NOMO-1 (cell line): ENCODE measurements around the gene ST7.
"Not testable (repeated sequence)": the region's sequence is repeated elsewhere in the genome, so short reads cannot be mapped to it uniquely, and the experiment has no call there.

Experiments
- DNase-seq, 2 experiments: peaks; one replicate each; lab custom pipeline; 2025; ENCODE audit not compliant: unreplicated experiment in 2 of 2; lab: John Stamatoyannopoulos, UW

The ST7 gene

DNA sequence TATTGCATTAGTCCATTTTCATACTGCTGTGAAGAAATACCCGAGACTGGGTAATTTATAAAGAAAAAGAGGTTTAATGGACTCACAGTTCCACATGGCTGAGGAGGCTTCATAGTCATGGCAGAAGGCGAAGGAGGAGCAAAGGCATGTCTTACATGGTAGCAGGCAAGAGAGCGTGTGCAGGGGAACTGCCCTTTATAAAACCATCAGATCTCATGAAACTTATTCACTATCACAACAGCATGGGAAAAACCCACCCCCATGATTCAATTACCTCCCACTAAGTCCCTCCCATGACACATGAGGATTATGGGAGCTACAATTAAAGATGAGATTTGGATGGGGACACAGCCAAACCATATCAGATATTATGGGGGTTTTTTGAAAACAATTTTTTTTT is 21.7 kb downstream of the ST7 start:
- not testable (repeated sequence) for DNase-seq

DNA sequence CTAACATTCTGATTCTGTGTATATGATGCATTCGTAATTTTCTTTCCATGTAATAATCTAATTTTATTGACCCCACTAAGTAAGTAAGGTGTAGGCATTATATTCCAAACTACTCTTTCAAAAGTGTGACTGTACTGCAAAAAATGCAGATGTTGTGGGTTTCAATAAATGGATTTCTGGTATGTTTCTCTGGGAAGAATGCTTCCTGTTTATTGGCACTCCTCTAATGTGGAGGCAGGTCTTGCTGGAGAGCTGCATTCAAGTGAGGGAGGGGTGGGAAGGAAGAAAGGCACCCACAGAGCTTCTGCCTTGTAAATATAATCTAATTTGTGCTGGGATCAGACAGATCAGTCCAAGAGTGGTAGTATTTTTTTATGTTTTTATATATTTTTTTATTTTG is 23.9 kb downstream of the ST7 start:
- no peak for DNase-seq

DNA sequence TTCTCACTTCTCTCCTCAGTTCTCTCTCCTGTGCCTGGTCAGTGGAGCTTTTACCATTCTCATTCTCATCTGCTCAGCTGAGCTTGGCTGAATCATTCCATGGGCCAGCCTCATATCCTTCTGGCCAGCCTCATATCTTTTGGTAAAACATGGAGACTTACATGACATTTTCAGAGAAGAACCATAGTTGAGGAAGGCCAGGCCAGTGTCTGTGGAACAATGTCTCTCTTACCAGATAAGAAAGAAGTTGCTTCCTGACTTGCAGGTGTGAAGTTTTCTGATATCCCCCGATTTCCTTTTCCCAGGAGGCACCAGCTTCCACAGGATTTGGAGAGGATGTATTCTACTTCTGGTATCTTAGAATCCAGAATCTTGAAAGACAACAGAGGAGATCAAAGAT is 24.7 kb downstream of the ST7 start:
- DNase-seq, result no peak

DNA sequence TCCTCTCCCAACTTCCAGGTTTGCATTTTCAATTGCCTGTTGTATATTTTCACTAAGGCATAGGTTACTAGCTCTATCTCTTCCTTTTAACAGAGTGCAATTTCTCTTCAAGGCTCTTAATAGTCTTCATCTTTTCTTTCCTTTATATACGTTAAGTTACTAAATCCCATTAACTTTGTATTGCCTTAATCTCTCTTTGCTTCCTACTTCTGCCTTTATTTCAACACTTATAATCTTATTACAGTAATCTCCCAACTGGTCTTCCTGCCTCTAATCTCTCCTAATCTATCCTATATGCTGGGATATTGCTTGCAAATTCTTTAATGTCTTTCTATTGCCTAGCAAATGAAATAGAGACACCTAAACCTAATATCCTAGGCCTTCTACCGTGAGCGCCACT is 26.1 kb downstream of the ST7 start:
- DNase-seq, result no peak

DNA sequence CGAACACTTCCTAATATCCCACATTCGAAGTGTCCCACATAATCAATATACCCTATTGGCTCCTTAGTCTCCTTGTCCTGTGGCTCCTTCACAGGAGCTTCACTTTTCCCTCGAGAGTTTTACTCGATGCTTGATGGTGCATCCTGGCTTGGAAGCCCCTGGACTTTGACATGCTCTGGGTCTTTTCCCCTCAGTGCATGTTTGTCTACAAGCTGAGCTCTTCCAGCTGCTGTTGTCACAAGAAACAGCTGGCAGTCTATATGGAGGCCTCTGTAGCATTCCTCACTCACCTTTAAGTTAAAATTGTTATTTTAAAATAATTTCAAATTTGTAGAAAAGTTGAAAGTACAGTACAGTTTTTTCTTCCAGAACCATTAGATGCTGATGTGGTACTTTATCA is 27.1 kb downstream of the ST7 start:
- DNase-seq, result no peak

DNA sequence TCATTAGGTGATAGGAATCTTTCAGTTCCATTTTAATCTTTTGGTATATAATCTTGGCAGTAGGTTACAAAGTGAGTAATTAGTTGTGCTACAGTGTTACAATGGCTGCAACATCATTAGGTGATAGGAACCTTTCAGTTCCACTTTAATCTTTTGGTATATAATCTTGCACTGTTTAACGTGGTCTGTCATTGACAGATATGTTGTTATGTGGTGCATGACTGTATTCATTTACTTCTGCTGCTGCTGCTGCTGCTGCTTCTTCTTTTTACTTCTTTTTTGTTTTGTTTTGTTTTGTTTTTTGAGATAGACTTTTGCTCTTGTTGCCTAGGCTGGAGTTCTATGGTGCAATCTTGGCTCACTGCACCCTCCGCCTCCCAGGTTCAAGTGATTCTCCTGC is 28.6 kb downstream of the ST7 start:
- peak in 1 of 2 experiments; percentile 9 for DNase-seq

DNA sequence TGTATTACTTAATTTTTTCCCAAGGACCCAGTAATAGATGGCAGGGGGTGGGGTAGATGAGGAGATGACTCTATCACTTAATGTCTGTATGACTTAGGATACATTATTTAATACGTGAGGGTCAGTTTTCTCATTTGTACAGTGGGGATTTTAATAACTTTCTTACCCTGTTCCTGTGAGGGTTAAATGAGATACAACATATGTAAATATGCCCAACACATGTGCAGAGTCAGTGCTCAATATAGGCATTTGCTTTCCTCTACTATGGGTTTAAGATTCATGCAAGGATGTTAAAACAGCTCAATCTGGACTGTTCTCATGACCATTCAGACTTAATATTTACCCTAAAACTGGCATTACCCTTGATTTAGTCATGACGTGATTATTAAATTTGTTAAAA is 31.2 kb downstream of the ST7 start:
- no peak for DNase-seq

DNA sequence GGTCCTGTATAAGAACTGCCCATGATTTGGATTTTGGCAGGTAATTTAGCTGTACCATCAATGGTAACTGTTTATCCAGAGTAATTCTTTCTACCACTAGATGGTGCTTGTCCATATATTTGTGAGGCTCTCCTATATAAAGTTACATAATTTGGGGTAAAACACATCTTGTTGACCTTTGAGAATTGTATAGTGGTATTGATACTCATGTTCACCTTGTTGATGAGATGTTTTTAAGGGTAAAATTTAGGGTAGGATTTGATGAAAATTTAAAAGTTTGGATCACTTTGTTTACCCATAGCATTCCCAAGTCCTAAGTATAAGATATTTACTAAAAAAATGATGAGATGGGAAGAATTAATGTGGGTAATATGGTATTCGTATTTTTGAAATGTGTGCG is 31.6 kb downstream of the ST7 start:
- peak in 1 of 2 experiments; percentile 22 for DNase-seq

DNA sequence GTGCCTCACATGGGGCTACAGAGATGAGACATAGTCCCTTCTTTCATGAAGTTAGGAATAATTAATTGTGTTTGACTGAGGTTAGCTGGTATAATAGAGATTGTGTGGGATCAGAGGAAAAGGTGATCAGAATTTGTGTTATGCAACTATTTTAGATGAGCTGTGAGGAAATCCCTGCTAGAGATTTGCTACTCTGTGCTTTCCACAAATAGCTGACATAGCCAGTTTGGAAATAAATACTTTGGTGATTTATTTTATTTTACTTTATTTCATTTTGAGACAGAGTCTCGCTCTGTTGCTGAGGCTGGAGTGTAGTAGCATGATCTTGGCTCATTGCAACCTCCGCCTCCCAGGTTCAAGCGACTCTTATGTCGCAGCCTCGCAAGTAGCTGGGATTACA is 32.3 kb downstream of the ST7 start:
- DNase-seq, result no peak

DNA sequence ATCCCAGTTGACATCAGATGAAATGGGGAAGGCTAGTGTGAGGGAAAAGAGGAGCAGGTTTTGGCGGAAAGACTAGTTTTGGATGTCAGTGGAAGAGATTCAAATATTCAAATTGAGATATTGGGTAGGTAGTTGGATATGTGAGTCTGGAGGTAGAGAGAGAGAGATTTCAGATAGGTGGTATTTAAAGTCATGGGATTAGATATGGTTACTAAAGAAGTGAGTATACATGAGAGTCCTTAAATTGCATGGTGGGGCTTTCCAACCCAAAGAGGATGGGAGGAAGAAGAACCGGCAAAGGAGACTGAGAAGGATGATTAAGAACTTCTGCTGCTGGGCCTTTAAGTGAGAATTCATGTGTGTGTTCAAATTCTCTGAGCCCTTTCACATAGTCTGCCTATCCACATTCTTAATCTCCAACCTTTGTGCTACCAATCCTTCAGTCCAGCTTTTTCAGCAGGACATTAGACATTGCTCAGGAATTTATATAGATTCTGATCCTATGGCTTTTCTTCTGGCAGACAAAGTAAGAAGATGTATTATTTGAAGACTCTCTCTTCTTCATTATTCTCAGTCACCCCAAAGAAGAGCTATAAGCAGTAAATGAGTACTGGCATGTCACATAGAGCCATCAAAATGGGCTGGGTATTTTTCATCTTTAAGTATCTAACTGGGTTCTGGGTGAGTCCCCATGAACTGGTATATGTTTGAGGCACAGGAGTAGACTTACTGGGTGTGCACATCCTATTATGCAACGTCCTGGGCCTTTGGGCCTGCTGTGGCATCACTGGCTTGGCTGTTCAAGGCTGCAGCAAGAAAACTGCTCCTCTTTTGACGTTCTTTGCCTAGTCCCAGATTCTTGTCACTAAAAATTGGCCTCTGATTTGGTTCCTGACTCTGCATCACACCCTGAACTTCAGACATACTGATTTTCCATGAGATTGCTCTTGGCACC is 33.6 kb downstream of the ST7 start:
- no peak for DNase-seq

DNA sequence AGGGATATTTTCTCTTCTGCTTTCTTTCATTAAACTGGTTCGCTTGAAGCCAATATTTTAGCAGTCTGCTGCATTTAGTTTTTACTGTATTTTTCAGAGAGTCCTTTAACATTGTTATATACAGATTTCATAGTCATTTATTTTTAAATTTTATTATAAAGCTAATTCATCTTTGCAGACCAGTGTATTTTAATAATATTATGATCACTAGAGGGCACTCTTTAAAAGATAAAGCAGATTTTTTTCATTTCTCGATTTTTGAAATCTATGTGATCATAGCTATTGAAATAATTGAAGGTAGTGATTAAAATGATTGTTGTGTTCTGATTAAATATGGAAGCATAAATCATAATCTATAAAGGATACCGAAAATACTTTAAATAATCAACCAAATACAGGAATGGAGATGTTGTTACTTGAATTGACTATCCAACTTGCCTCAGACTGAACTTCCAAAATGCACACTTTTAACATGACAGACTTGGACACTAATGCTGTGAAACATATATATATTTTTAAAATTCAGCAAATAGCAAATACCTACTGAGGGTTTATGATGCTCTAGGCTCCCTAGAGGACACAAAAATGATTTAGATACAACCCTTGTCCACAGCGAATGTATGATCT is 35.2 kb downstream of the ST7 start:
- DNase-seq, result no peak

DNA sequence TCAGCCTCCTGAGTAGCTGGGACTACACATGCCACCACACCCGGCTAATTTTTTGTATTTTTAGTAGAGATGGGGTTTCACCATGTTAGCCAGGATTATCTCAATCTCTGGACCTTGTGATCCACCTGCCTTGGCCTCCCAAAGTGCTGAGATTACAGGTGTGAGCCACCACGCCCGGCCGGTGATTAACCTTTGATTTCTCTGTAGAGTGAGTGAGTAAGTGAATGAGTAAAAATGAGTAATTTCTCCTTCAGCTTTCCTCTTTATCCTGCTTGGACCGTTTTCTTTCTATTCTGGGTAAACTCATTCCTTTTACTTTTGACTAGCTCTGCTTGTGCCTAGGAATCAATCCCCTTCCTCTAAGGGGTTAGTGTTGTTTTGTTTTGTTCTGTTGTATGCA is 36.8 kb downstream of the ST7 start:
- DNase-seq, result no peak

DNA sequence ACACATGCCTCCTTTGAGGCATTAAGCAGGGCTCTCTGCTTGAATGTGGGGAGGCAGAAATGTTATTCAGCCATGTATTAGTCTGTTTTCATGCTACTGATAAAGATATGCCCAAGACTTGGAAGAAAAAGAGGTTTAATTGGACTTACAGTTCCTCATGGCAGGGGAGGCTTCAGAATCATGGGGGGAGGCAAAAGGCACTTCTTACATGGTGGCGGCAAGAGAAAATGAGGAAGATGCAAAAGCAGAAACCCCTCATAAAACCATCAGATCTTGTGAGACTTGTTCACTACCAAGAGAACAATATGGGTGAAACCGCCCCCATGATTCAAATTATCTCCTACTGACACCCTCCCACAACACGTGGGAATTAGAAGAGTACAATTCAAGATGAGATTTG is 37.9 kb downstream of the ST7 start:
- no peak for DNase-seq

DNA sequence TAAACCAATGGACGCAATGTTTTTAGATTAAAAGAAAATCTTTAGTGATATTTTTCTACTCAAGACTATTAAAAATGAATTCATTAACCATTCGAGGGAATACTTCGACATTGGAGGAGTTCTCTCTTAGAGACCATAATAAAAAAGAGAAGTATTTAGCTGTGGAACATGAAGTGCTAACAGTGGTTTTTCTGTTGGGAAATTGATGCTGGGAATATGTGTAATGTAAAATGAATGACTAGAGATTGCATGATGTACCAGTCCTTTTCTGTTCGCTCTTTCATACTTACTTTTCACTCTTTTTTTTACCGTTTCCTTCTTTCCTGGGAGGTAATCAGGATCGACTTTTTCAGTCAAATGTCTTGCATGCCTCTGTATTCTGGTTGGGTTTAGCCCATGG is 41.3 kb downstream of the ST7 start:
- DNase-seq, result peak in 1 of 2 experiments; percentile 32

DNA sequence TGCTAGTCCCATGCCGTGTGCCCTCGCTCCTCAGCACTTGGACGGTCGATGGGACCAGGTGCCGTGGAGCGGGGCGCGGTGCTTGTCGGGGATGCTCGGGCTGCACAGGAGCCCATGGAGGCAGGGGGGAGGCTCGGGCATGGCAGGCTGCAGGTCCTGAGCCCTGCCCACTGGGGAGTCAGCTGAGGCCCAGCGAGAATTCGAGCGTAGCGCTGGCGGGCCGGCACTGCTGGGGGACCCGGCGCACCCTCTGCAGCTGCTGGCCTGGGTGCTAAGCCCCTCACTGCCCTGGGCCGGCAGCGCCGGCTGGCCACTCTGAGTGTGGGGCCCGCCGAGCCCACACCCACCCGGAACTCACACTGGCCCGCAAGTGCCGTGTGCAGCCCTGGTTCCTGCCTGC is 44.7 kb downstream of the ST7 start:
- no peak for DNase-seq

DNA sequence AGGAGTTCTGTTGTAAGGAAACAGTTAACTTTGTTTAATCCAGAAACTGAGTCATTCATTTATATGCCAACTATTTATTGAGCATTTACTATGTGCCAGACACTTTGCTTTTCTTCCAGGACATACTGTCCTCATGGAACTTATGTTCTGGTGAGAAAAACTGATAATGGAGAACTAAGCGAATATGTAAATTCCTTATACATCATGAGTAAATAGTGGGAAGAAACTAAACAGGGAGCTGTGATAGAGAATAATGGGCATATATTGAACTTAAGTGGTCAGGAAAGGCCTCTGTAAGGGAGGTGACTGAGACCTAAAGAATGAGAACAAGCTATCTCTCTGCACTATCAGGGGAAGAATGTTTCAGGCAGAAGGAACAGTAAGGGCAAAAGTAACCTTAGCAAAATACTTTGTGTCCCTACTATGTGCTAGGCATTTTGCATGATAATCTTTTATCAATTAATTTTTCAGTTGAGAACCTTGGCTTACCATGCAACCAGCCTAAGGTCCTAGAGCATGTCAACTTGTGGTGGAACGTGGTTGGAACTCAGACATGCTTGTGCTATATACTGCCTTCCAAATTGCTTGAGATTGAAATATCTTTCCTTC is 45.4 kb downstream of the ST7 start:
- DNase-seq, result no peak

DNA sequence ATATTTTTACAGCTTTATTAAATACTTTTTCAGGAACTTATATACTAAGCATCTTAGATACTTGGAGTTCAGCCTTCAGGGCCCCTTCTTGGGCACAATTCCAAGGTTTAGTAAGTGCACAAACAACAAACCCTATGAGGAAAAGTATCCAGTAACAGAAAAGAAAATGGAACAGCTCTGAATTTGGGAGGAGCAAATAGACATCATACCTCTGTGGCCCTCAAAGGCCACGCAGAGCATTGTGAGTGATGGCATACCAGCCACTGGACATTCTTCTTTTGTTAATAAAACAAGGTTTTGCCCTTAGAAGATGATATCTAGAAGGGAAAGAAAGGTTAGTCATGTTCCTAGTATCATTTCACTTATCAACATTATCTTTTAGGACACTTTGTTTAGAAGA is 46.0 kb downstream of the ST7 start:
- DNase-seq, result no peak

DNA sequence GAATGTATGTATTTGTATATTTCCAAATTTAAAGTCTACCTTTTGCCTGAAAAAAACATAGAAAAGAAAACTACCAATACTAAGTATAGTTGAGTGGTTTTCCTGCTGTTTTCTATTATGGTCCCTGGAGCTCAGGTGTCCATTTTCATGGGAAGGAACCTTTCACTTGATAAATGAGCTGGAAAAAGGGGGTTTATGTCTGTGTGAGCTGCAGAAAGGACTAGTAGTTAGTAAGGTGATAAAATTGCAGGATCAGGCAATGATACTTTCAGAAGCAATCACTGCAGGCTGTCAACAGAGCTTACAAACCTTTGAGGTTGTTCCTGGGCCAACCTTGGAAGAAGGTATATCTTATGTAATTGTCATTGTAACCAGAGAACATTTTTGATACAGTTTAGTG is 48.0 kb downstream of the ST7 start:
- no peak for DNase-seq

DNA sequence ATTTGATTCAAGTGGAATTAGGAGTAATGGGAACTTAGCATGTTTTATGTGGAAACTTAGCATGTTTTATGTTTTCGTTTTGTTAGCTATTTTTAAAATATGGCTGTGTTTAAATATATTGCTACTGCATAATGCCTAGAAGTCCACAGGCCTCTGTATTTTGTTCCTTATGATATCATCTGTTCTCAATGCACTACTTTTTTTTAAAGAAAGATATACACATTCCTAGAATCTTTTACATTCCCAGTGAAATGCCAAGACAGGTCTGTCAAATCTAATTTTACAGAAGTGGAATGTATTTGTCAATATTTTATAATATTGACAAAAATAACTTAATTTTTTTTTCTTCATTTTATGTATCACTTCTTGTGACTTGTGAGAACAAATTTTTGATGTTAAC is 51.6 kb downstream of the ST7 start:
- no peak for DNase-seq

DNA sequence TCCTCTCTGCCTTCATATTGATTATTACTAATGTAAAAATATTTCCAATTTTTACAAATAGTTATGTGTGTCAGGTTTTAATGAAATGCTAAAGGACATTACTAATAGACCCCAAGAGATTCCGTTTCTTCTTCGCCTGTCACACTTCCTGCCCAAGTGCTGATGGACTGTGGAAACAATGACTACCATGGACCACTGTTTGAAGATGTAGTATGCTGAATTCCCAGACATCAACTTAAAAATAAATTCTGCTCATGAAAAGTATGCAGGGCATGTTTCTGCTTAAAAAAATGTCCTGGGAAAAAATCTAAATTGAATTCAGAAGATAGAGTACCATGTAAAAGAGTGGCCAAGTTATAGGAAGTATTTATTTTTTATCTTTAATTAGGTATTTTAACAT is 52.1 kb downstream of the ST7 start:
- DNase-seq, result no peak

DNA sequence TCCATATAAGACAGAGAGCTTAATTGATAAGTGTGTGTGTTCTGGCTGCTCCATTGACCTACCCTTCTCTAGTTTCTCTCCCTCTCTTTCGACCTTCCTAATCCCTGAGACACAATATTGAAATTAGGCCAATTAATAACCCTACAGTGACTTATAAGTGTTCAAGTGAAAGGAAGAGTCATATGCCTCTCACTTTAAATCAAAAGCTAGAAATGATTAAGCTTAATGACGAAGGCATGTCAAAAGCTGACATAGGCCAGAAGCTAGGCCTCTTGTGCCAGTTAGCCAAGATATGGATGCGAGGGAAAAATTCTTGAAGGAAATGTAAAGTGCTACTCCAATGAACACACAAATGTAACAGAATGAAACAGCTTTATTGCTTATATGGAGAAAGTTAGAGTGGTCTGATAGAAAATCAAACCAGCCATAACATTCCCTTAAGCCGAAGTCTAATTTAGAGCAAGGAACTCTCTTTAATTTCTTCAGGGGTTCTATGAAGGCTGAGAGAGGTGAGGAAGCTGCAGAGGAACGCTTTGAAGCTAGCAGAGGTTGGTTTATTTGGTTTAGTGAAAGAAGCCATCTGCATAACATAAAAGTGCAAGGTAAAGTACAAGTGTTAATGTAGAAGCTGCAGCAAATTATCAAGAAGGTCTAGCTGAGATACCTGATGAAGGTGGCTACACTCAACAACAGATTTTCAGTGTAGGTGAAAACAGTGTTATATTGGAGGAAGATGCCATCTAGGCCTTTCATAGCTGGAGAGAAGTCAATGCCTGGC is 53.8 kb downstream of the ST7 start:
- no peak for DNase-seq
